Measurements from ENCODE around the gene EYS.

DNA sequence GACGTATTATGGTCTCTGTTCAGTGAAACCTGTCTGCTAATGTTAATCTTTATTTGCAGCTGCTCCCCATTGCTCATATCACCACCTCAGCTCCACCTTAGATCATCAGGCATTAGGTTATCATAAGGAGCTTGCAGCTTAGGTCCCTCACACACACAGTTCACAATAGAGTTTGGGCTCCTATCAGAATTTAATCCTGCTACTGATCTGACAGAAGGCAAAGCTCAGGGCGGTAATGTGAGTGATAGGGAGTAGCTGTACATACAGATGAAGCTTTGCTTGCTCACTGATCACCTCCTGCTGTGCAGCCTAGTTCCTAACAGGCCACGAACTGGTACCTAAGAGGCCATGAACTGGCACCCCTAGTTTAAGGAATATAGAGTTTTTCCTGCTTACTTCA, 989.7 kb downstream of the EYS start:
- TF ChIP-seq POLR2A (IDR thresholded peaks at IDR 0.05) (no peak), POLR2AphosphoS5 (IDR thresholded peaks at IDR 0.05) (no peak)
- TF ChIP-seq, protein P1, sequence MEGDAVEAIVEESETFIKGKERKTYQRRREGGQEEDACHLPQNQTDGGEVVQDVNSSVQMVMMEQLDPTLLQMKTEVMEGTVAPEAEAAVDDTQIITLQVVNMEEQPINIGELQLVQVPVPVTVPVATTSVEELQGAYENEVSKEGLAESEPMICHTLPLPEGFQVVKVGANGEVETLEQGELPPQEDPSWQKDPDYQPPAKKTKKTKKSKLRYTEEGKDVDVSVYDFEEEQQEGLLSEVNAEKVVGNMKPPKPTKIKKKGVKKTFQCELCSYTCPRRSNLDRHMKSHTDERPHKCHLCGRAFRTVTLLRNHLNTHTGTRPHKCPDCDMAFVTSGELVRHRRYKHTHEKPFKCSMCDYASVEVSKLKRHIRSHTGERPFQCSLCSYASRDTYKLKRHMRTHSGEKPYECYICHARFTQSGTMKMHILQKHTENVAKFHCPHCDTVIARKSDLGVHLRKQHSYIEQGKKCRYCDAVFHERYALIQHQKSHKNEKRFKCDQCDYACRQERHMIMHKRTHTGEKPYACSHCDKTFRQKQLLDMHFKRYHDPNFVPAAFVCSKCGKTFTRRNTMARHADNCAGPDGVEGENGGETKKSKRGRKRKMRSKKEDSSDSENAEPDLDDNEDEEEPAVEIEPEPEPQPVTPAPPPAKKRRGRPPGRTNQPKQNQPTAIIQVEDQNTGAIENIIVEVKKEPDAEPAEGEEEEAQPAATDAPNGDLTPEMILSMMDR (IDR thresholded peaks at IDR 0.05), result no peak
